GM18520 (cell line): ENCODE results near the gene AK9.

Experiments used
- ATAC-seq: cut with Tn5 transposase; IDR thresholded peaks from one replicate; pipeline ENCODE4 v1.9.1; 2021; ENCODE audit not compliant: unreplicated experiment

Gene AK9

GRCh38 chr6:109515781-109516409 lies 175.1 kb downstream of the AK9 start:
- no peak for ATAC-seq

- ATAC-seq, result no peak
Observed at GRCh38 chr6:109514946-109515345, 176.1 kb downstream of the AK9 start.

DNA sequence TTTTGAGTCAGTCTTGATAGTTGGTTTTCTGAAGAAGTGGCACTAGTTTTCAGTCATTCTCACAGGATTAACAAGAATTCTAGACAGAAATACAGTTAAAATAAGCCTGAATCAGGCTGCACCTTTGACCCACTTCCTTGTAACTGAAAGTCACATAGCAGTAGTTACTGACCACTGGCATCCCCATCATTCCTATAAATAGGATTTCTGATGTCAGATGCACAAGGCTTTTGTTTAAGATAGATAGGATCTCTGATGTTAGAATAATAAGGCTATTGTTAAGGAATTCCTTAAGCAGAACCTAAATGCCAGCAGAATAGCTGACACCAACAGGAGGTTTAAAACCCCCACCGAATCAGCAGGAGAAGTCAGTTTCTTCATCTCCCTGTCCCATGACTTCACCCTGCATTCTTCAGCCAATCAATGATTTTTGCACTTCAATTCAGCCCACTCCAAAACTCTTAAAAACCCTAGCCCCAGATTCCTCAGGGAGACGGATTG lies 177.4 kb downstream of the AK9 start:
- no peak for ATAC-seq

DNA sequence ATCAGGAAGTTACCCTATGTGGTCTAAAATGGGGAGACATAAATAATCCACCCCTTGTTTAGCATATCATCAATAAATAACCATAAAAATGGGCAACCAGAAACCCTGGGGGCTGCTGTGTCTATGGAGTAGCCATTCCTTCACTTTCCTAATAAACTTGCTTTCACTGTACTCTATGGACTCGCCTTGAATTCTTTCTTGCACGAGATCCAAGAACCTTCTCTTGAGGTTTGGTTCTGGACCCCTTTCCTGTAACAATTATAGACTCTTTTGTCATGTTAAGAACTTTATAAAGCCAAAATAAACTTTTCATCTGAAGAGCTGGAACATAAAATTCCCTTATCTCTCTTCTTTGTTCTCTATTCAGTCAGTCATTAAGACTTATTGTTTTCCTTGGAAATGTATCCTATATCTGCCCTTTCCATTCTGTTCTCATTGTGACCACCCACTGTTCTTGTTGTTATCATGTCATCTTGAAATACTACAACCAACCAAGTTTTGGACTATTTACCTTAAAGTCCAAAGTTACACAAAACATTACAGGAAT lies 178.7 kb downstream of the AK9 start:
- ATAC-seq, result no peak

DNA sequence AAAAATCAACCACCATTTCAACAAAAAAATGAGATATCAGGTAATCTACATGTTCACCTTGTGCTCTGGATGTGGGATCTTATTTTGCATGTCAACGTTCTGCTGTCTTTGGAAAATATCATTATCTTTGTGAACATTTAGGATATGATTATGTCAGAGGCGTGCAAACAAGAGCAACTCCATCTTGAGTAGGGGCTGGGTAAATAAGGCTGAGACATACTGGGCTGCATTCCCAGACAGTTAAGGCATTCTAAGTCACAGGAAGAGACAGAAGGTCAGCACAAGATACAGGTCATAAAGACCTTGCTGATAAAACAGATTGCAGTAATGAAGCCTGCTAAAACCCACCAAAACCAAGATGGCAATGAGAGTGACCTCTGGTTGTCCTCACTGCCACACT lies 179.2 kb downstream of the AK9 start:
- no peak for ATAC-seq

GRCh38 chr6:109510358-109510757 lies 180.6 kb downstream of the AK9 start:
- no peak for ATAC-seq

DNA sequence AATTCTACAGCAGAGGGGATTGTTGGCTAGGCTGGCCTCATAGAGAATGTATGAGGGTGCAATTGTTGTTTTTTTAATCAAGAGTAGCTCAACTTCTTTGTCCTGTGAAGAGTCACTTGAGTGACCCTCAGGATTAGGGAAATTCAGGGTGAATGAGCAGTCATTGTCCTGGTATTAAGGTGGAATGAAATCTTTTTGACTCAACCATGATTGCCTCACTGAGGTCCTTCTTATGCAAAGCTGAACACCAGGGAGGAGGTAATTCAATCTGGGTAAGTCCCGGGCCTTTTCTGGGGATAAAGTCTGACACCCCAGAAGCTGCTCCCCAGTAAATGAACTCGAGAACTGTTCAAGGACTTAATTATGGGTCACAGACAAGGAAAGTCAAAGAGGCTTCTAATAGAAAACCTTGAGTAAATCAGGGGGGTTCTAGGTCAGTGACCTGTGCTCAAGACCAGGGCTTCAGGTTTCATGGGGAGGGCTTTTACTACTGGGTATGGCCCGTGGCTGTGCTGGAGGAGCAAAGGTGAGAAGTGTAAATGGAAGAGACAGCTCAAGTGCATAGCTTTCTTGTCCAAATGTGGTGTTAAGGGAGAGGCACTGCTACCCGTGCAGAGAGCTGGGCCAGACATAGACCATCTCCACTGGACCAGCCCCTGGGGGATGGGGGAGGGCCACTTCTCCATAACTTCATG lies 182.7 kb downstream of the AK9 start:
- no peak for ATAC-seq

GRCh38 chr6:109507490-109508072 lies 183.4 kb downstream of the AK9 start:
- no peak for ATAC-seq

DNA sequence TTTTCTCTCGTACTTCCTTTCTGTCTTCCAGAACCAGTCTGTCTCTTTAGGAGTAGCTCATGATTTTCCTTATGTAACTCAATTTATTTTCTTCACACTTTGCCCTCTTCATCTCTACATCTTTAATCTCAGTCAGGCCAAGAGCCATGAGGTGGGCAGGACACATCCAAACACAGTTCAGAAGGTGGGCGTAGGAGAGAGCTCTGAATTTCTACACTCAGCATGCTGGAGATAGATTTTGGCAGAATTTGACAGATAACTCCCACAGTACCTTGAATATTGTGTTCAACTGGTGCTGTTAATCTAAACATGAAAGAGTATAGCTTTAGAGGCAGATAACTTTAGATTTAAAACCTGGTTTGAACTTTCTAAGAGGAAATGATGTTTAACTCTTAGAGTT lies 184.2 kb downstream of the AK9 start:
- no peak for ATAC-seq

DNA sequence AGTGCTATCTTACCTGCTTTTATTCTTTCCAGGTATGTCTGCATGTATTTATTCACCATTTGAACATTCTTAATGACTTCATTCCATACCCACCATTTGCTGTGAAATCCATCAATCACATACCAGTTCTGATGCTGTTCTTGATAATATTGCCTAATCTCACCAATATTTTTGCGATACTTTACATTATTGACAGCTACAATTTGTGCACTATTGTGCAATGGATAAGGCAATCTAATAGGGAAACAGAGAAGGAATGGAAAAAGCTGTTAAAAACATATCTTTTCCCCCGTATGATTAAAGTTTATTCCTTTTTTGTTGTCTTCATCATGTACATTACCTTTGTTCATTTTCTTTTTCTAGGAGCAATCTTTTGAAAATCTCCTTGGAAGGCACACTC lies 184.7 kb downstream of the AK9 start:
- ATAC-seq, result no peak

- no peak for ATAC-seq
Observed at GRCh38 chr6:109503327-109504224, 187.4 kb downstream of the AK9 start.

DNA sequence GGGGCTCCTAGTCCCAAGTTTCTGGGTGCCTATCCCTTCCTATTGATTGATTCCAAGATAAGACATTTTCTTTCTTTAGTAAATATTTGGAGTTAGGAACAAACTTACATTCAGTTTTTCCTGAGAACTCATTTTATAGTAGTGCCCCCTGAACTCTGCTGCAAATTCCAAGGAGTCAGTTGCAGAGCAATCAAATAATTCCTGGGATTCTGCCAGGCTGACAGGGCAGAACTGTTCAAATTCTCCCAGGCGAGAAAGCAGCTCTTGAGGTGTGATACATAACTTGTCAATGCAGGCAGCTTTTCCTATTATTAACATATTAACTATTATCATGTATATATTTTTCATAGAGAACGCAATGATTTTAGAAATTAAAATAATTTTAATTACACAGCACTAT lies 192.1 kb downstream of the AK9 start:
- ATAC-seq, result no peak

DNA sequence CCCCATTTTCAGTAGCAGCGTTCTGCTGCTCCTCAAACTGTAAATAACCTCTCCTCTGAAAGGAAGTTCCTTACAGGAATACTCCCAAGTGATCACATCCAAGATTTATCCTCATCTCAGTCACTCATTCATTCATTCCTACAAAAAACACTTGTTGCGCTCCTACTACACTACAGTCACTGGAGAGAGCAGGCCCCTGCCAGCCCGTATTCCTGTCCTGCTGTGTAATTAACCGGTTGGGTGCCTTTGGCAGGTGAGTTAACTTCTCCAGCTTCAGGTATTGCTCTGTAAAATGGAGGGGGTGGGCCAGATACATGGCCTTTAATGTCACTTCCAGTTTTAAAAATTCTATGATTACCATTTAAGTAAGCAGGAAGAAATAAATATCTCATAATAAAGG lies 192.9 kb downstream of the AK9 start:
- ATAC-seq, result no peak

- ATAC-seq, result no peak
Observed at GRCh38 chr6:109496036-109496772, 194.8 kb downstream of the AK9 start.

- ATAC-seq, result no peak
Observed at GRCh38 chr6:109493865-109494264, 197.1 kb downstream of the AK9 start.

- ATAC-seq, result no peak
Observed at GRCh38 chr6:109491207-109491938, 199.6 kb downstream of the AK9 start.

DNA sequence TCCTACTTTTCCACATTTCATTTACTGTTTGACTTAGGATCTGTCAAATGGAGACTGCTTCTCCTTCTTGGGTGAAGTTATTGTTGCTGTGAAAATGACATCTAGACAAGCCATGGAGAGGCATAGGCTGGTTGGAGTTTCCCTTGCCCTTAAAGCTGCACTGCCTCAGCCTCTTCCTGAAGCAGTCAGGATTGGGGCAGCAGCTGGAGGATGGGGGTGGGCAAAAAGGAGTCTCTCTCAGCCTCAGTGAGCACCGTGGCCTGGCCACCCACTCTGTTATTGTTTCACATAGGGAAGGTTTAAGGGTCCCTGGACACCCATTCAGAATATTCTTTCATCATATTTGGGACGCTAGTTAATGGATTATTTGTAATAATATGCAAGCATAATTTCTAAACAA lies 200.3 kb downstream of the AK9 start:
- no peak for ATAC-seq

DNA sequence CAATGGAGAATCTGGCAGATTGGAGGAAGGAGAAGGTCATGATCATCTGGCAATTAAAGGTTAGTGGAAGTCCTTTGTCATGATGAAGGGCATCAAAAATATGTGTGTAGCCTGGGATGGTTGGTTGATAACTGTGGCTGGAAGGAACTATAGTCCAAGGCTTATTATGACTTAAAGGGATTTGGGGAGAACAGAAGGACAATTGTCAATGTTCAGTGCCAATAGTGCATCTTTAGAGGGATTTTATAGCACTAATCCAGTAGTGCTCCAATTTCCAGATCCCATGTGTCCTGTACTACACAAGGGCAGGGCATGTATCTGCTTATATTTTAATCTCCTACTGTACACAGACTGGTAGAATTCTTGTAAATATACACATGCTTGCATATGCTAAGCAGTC lies 203.0 kb downstream of the AK9 start:
- ATAC-seq, result no peak

DNA sequence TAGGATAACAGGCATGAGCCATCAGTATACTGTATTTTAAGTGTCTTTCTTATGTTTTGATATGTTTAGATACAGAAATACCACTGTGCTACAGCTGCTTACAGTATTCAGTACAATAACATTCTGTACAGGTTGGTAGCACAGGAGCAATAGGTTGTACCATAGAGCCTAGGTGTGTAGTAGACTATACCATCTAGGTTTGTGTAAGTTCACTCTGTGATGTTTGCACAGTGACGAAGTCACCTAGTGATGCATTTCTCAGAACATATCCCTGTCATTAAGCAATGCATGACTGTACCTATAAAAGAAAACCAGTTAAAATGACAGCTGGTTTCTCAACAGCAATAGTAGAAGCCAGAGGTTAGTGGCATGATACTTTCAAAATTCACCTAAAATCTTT lies 204.9 kb downstream of the AK9 start:
- ATAC-seq, result no peak
